SK-N-SH (cell line): ENCODE data around the gene GALNS. TPM values are rescaled to one million over a fixed set of nuclear protein-coding genes. Genes with fewer than 3 reads are reported as not detected.

ENCODE experiments used
- CTCF ChIA-PET: fragments of 300-600, 350-600 bp; formaldehyde crosslinking; extraction: SDS; loops from one replicate; lab custom pipeline; 2021; lab: Yijun Ruan, JAX
- POLR2A ChIA-PET: fragments of 350-600 bp; sonication (Branson Sonifier 250); formaldehyde crosslinking; extraction: SDS; loops from one replicate; lab custom pipeline; 2020; ENCODE audit warnings: antibody characterized with exemption, inconsistent platforms; lab: Yijun Ruan, JAX
- DNase-seq: peaks from one replicate; pipeline ENCODE4 v3.0.0; 2012
- H2AFZ ChIP-seq: fragments of 200-600 bp; sonication (generic); 2 replicates; pipeline ENCODE4 v1.8.1; 2016; ENCODE audit warnings: antibody characterized with exemption, mild to moderate bottlenecking, low read depth
- H3F3A ChIP-seq: fragments of 200-600 bp; sonication (generic); replicated peaks from 2 replicates; pipeline ENCODE3; 2016; ENCODE audit warnings: antibody characterized with exemption, mild to moderate bottlenecking; ENCODE audit not compliant: insufficient read depth
- H3K27ac ChIP-seq, 2 experiments: fragments of 200-500 bp in 1 of 2; fragments of 200-600 bp in 1 of 2; sonication (Bioruptor generic) in 1 of 2; sonication (generic), shearing (Covaris generic) in 1 of 2; 2 replicates each; pipeline versions ENCODE4 v1.5.1 to v1.6.1; 2014 to 2016; ENCODE audit warnings: low read depth in 2 of 2, inconsistent platforms in 1 of 2, low read length in 1 of 2, mild to moderate bottlenecking in 1 of 2, mixed read lengths in 1 of 2
- H3K27me3 ChIP-seq: fragments of 200-600 bp; sonication (generic), shearing (Covaris generic); 2 replicates; pipeline ENCODE4 v1.6.1; 2016; ENCODE audit warnings: mixed run types; ENCODE audit not compliant: insufficient read depth
- H3K36me3 ChIP-seq, 2 experiments: fragments of 200-500 bp in 1 of 2; fragments of 200-600 bp in 1 of 2; sonication (Bioruptor generic) in 1 of 2; sonication (generic) in 1 of 2; replicated peaks in 1 of 2; 2 replicates each; pipeline versions ENCODE3 to v1.5.1; 2014 to 2016; ENCODE audit warnings: low read length in 1 of 2, mild to moderate bottlenecking in 1 of 2; ENCODE audit not compliant: insufficient read depth in 2 of 2, control insufficient read depth in 1 of 2
- H3K4me1 ChIP-seq, 2 experiments: fragments of 200-500 bp in 1 of 2; fragments of 200-600 bp in 1 of 2; sonication (Bioruptor generic) in 1 of 2; sonication (generic), shearing (Covaris generic) in 1 of 2; 2 replicates each; pipeline versions ENCODE4 v1.5.1 to v1.6.1; 2014 to 2016; ENCODE audit warnings: low read depth in 1 of 2, low read length in 1 of 2, mixed run types in 1 of 2; ENCODE audit not compliant: insufficient read depth in 2 of 2, control insufficient read depth in 1 of 2
- H3K4me2 ChIP-seq: fragments of 200-600 bp; sonication (generic), shearing (Covaris generic); 2 replicates; pipeline ENCODE4 v1.6.1; 2017; ENCODE audit warnings: mixed run types
- H3K4me3 ChIP-seq, 2 experiments: fragments of 200-500 bp in 1 of 2; fragments of 200-600 bp in 1 of 2; sonication (Bioruptor generic) in 1 of 2; sonication (generic), shearing (Covaris generic) in 1 of 2; 2 replicates each; pipeline versions ENCODE4 v1.5.1 to v1.8.1; 2014 to 2016; ENCODE audit warnings: low read depth in 2 of 2, inconsistent platforms in 1 of 2, low read length in 1 of 2, mild to moderate bottlenecking in 1 of 2, mixed read lengths in 1 of 2, moderate library complexity in 1 of 2
- H3K79me2 ChIP-seq: fragments of 200-600 bp; sonication (generic); 2 replicates; pipeline ENCODE4 v1.8.1; 2017; ENCODE audit warnings: mild to moderate bottlenecking; ENCODE audit not compliant: insufficient read depth
- H3K9ac ChIP-seq: fragments of 200-600 bp; sonication (generic); 2 replicates; pipeline ENCODE4 v1.6.1; 2017; ENCODE audit warnings: mixed run types
- H3K9me2 ChIP-seq: fragments of 200-600 bp; sonication (generic); 2 replicates; pipeline ENCODE4 v1.6.1; 2017; ENCODE audit warnings: mixed run types
- H3K9me3 ChIP-seq: fragments of 200-600 bp; sonication (generic); 2 replicates; pipeline ENCODE4 v1.6.1; 2017; ENCODE audit warnings: mixed run types, mild to moderate bottlenecking, moderate library complexity
- H4K20me1 ChIP-seq: fragments of 200-600 bp; sonication (generic); 2 replicates; pipeline ENCODE4 v1.6.1; 2017; ENCODE audit warnings: mild to moderate bottlenecking, mixed run types; ENCODE audit not compliant: insufficient read depth
- CTCF ChIP-seq: fragments of 200-600 bp; sonication (generic); IDR thresholded peaks from 2 replicates; pipeline ENCODE4 v1.6.1; 2017; ENCODE audit warnings: antibody characterized with exemption, mild to moderate bottlenecking, moderate library complexity
- ELF1 ChIP-seq: IDR thresholded peaks from 2 replicates; pipeline ENCODE4 v1.4.0; 2012
- FOSL2 ChIP-seq: IDR thresholded peaks from 2 replicates; pipeline ENCODE4 v1.4.0; 2012; ENCODE audit warnings: low read depth, mild to moderate bottlenecking, moderate library complexity, borderline replicate concordance
- FOXJ3 ChIP-seq: sonication (generic); formaldehyde crosslinking; IDR thresholded peaks from 2 replicates; pipeline ENCODE4 v1.5.1; 2020; ENCODE audit warnings: mild to moderate bottlenecking, missing genetic modification reagents
- FOXM1 ChIP-seq: IDR thresholded peaks from 2 replicates; pipeline ENCODE4 v1.4.0; 2012; ENCODE audit warnings: low read depth, mild to moderate bottlenecking
- GABPA ChIP-seq: IDR thresholded peaks from 2 replicates; pipeline ENCODE4 v1.4.0; 2012; ENCODE audit warnings: low read depth, mild to moderate bottlenecking
- GATA2 ChIP-seq: sonication (generic); formaldehyde crosslinking; IDR thresholded peaks from 2 replicates; pipeline ENCODE4 v1.5.0; 2020; ENCODE audit warnings: mild to moderate bottlenecking, missing genetic modification reagents
- MAX ChIP-seq: IDR thresholded peaks from 2 replicates; pipeline ENCODE4 v1.4.0; 2012; ENCODE audit warnings: low read depth
- NRF1 ChIP-seq: IDR thresholded peaks from 2 replicates; pipeline ENCODE4 v1.6.1; 2012; ENCODE audit warnings: low read depth, mild to moderate bottlenecking, low read length
- POLR2AphosphoS5 ChIP-seq: IDR thresholded peaks from 2 replicates; pipeline ENCODE4 v1.6.1; 2012; ENCODE audit warnings: low read depth, low read length
- RCOR1 ChIP-seq: fragments of 150-350 bp; IDR thresholded peaks from 2 replicates; pipeline ENCODE4 v1.6.1; 2017; ENCODE audit warnings: antibody characterized with exemption, low read length
- RFX5 ChIP-seq: IDR thresholded peaks from 2 replicates; pipeline ENCODE4 v1.6.1; 2012; ENCODE audit warnings: mild to moderate bottlenecking, improper control_type of control experiment, low read length
- SIN3A ChIP-seq: IDR thresholded peaks from 2 replicates; pipeline ENCODE4 v1.6.1; 2012; ENCODE audit warnings: low read depth, mild to moderate bottlenecking, low read length, moderate library complexity, borderline replicate concordance
- SMC3 ChIP-seq: IDR thresholded peaks from 2 replicates; pipeline ENCODE4 v1.6.1; 2012; ENCODE audit warnings: low read depth, low read length, improper control_type of control experiment
- TAF1 ChIP-seq: IDR thresholded peaks from 2 replicates; pipeline ENCODE4 v1.6.1; 2012; ENCODE audit warnings: low read depth, mild to moderate bottlenecking, low read length, moderate library complexity, borderline replicate concordance
- WGBS: methylation state at CpG from one replicate; pipeline ENCODE4 v1.1.6; 2017; ENCODE audit warnings: low lambda C conversion rate; 5-methylcytosine and 5-hydroxymethylcytosine counted together
- polyA plus RNA-seq, 3 experiments: library from polyadenylated mRNA; depleted of rRNA; stranded (reverse); fragments of >200 nt; gene quantifications; 2 replicates each; pipeline ENCODE4 v1.2.3, GENCODE V29; 2012
- TF ChIP-seq, protein P1 (sequence below): IDR thresholded peaks from 2 replicates; pipeline ENCODE4 v1.4.0; 2012; ENCODE audit warnings: low read depth, borderline replicate concordance

Gene GALNS
- polyA plus RNA-seq, 1 of the 3 experiments (the other 2 are of a cell fraction), result 16.5 TPM

DNA sequence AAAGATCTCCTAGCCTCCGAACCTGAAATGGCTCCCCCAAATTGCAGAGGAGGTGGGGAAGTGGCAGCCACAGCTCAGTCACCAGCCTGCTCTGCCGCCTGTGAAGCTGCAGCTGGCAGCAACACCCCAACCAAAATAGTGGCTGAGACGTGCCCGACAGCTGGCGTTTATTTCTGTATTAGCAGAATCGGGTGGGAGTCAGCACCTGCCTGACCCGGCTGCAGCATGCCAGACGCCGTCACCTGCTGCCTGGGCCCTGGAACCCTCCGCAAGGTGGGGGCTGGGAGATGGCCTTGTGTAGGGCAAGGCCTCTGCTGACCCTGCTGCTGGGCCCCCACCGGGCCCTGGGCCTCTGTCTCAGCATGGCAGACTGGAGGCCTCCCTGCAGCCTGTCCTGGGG lies 27.2 kb upstream of the GALNS start:
- H3K4me3 ChIP-seq, result no peak overlapping the region
- no peaks in the 10 kb centered on the region; a peak in 2 of 4 replicates for H3K4me1 ChIP-seq
- TF ChIP-seq RFX5 (no peak), RCOR1 (no peak), FOXM1 (no peak), CTCF (no peak), GATA2 (CRISPR knock-in tag) (no peak), MAX (no peak), POLR2AphosphoS5 (no peak), SIN3A (no peak), TAF1 (no peak), FOSL2 (no peak), FOXJ3 (no peak), ELF1 (no peak), NRF1 (no peak), GABPA (no peak), SMC3 (no peak)
- TF ChIP-seq, protein P1, sequence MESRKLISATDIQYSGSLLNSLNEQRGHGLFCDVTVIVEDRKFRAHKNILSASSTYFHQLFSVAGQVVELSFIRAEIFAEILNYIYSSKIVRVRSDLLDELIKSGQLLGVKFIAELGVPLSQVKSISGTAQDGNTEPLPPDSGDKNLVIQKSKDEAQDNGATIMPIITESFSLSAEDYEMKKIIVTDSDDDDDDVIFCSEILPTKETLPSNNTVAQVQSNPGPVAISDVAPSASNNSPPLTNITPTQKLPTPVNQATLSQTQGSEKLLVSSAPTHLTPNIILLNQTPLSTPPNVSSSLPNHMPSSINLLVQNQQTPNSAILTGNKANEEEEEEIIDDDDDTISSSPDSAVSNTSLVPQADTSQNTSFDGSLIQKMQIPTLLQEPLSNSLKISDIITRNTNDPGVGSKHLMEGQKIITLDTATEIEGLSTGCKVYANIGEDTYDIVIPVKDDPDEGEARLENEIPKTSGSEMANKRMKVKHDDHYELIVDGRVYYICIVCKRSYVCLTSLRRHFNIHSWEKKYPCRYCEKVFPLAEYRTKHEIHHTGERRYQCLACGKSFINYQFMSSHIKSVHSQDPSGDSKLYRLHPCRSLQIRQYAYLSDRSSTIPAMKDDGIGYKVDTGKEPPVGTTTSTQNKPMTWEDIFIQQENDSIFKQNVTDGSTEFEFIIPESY, result no peak
- H3K4me2 ChIP-seq, result no peak overlapping the region
- H4K20me1 ChIP-seq, result no peaks in the 10 kb centered on the region
- no peak for DNase-seq
- WGBS, result 45% methylated on average over 5 of the region's 11 CpGs
- no peak overlapping the region for H3K27ac ChIP-seq
- H2AFZ ChIP-seq, result no peak overlapping the region
- ChIA-PET CTCF (no interaction called here), POLR2A (no interaction called here)
- no peaks in the 10 kb centered on the region for H3K9me3 ChIP-seq
- H3F3A ChIP-seq, result no peaks in the 10 kb centered on the region
- peaks cover 38% of the 10 kb centered on the region for H3K27me3 ChIP-seq
- H3K9ac ChIP-seq, result no peak overlapping the region
- H3K36me3 ChIP-seq, result no peaks in the 10 kb centered on the region
- H3K79me2 ChIP-seq, result no peaks in the 10 kb centered on the region
- no peaks in the 10 kb centered on the region for H3K9me2 ChIP-seq
